HL-60 (cell line): ENCODE data around the gene LCN2.

Experiments
- CTCF ChIP-seq: IDR thresholded peaks from one replicate; pipeline ENCODE4 v1.5.1; 2011; ENCODE audit warnings: low read length, control low read depth, inconsistent platforms; ENCODE audit not compliant: insufficient read depth
- GABPA ChIP-seq: IDR thresholded peaks from 2 replicates; pipeline ENCODE4 v1.6.1; 2012; ENCODE audit warnings: low read depth
- POLR2AphosphoS5 ChIP-seq: IDR thresholded peaks from 2 replicates; pipeline ENCODE4 v1.6.1; 2012; ENCODE audit warnings: low read depth

- TF ChIP-seq CTCF (no peak), GABPA (no peak), POLR2AphosphoS5 (no peak)
Observed at GRCh38 chr9:128121924-128122808, 27.1 kb upstream of the LCN2 start.
